ENCODE results near the gene PTRHD1. TPM values are rescaled to one million over a fixed set of nuclear protein-coding genes. Genes with fewer than 3 reads are reported as not detected.
A peak's percentile ranks its signal among the peaks of the same experiment; 100 is the strongest.

The PTRHD1 gene
- total RNA-seq, 1 donor from 2014 or later = 31.1 TPM

- Mint-ChIP-seq H3K36me3 (ENCODE audit: unreplicated experiment) (peaks cover 22% of the 10 kb centered on the region), H3K27ac (ENCODE audit: unreplicated experiment) (no peak overlapping the region), H3K4me3 (ENCODE audit: unreplicated experiment) (no peak overlapping the region), H3K9me3 (ENCODE audit: unreplicated experiment) (no peaks in the 10 kb centered on the region), H3K4me1 (ENCODE audit: unreplicated experiment) (peaks cover 26% of the 10 kb centered on the region), H3K27me3 (ENCODE audit: unreplicated experiment) (no peaks in the 10 kb centered on the region)
- peak; percentile 64 for DNase-seq (ENCODE audit: extremely low spot score, unreplicated experiment)
- TF ChIP-seq, protein P1, sequence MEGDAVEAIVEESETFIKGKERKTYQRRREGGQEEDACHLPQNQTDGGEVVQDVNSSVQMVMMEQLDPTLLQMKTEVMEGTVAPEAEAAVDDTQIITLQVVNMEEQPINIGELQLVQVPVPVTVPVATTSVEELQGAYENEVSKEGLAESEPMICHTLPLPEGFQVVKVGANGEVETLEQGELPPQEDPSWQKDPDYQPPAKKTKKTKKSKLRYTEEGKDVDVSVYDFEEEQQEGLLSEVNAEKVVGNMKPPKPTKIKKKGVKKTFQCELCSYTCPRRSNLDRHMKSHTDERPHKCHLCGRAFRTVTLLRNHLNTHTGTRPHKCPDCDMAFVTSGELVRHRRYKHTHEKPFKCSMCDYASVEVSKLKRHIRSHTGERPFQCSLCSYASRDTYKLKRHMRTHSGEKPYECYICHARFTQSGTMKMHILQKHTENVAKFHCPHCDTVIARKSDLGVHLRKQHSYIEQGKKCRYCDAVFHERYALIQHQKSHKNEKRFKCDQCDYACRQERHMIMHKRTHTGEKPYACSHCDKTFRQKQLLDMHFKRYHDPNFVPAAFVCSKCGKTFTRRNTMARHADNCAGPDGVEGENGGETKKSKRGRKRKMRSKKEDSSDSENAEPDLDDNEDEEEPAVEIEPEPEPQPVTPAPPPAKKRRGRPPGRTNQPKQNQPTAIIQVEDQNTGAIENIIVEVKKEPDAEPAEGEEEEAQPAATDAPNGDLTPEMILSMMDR (IDR thresholded peaks at IDR 0.05) = peak; percentile 49
Observed at GRCh38 chr2:24824966-24825882, 32.0 kb upstream of the PTRHD1 start.

GRCh38 chr2:24824071-24824588 is 30.9 kb upstream of the PTRHD1 start:
- no peak overlapping the region for H3K4me3 Mint-ChIP-seq (ENCODE audit: unreplicated experiment)
- H3K27me3 Mint-ChIP-seq (ENCODE audit: unreplicated experiment) = no peaks in the 10 kb centered on the region
- H3K27ac Mint-ChIP-seq (ENCODE audit: unreplicated experiment) = peak overlapping the region; percentile 3
- TF ChIP-seq, protein P1 (IDR thresholded peaks at IDR 0.05) = no peak
- H3K36me3 Mint-ChIP-seq (ENCODE audit: unreplicated experiment) = peaks cover 22% of the 10 kb centered on the region
- peak; percentile 60 for DNase-seq (ENCODE audit: extremely low spot score, unreplicated experiment)
- H3K9me3 Mint-ChIP-seq (ENCODE audit: unreplicated experiment) = no peaks in the 10 kb centered on the region
- H3K4me1 Mint-ChIP-seq (ENCODE audit: unreplicated experiment) = peaks cover 26% of the 10 kb centered on the region

DNA sequence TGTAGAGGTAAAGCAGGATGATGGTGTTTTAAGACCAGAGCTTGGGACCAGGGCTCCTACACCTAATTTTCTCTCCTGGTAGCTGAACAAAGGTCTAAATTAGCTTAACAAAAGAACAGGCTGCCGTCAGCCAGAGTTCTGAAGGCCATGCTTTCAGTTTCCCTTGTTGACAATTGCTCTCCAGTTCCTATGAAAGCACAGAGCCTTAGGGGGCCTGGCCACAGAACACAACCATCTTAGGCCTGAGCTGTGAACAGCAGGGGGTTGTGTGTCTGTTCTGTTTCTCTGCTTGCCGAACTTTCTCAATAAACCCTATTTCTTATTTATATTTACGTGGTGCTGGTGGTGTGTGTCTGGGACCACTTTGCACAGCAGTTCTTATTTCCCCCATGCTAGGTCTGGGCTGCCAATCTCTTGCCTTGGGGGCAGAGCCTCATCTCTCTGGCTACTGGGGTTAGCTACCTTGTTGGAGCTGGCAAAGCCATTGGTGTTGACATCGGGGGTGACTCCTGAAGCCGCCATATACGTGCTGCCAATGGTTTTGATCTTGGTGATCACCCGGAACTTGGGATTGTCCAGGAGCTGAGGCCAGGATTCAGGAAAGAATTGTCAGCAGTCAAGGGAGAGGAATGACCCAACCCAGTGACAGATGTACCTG is 29.0 kb upstream of the PTRHD1 start:
- H3K27me3 Mint-ChIP-seq (ENCODE audit: unreplicated experiment) = no peaks in the 10 kb centered on the region
- no peaks in the 10 kb centered on the region for H3K9me3 Mint-ChIP-seq (ENCODE audit: unreplicated experiment)
- DNase-seq (ENCODE audit: extremely low spot score, unreplicated experiment) = peak; percentile 83
- peak overlapping the region; percentile 74 for H3K27ac Mint-ChIP-seq (ENCODE audit: unreplicated experiment)
- TF ChIP-seq, protein P1 (IDR thresholded peaks at IDR 0.05) = no peak
- peak overlapping the region; percentile 5 for H3K4me3 Mint-ChIP-seq (ENCODE audit: unreplicated experiment)
- peaks cover 27% of the 10 kb centered on the region for H3K4me1 Mint-ChIP-seq (ENCODE audit: unreplicated experiment)
- peaks cover 28% of the 10 kb centered on the region for H3K36me3 Mint-ChIP-seq (ENCODE audit: unreplicated experiment)

- Mint-ChIP-seq H3K27me3 (ENCODE audit: unreplicated experiment) (no peaks in the 10 kb centered on the region), H3K4me1 (ENCODE audit: unreplicated experiment) (peaks cover 31% of the 10 kb centered on the region), H3K4me3 (ENCODE audit: unreplicated experiment) (no peak overlapping the region), H3K36me3 (ENCODE audit: unreplicated experiment) (peaks cover 31% of the 10 kb centered on the region), H3K9me3 (ENCODE audit: unreplicated experiment) (no peaks in the 10 kb centered on the region), H3K27ac (ENCODE audit: unreplicated experiment) (peak overlapping the region; percentile 74)
- TF ChIP-seq, protein P1 (IDR thresholded peaks at IDR 0.05) = no peak
- DNase-seq (ENCODE audit: extremely low spot score, unreplicated experiment) = peak; percentile 75
Observed at GRCh38 chr2:24821433-24821891, 28.3 kb upstream of the PTRHD1 start.
